ENCODE data around the gene SIRT6. TPM values are rescaled to one million over a fixed set of nuclear protein-coding genes. Genes with fewer than 3 reads are reported as not detected.

The SIRT6 gene
- polyA plus RNA-seq, 1 donor from 2014 or later, result 42.8 TPM

GRCh38 chr19:4197228-4197624 lies 14.9 kb upstream of the SIRT6 start:
- H2AFZ ChIP-seq (ENCODE audit: low read depth, low read length), result no peak overlapping the region
- H3K36me3 ChIP-seq (ENCODE audit: insufficient read depth, low read length), result no peaks in the 10 kb centered on the region
- H3F3A ChIP-seq (ENCODE audit: insufficient read depth, low read length, poor library complexity, severe bottlenecking), result no peaks in the 10 kb centered on the region
- H3K9me2 ChIP-seq (ENCODE audit: insufficient read depth, low read length), result no peaks in the 10 kb centered on the region
- H3K79me2 ChIP-seq (replicated peaks; ENCODE audit: insufficient read depth, low read length), result no peaks in the 10 kb centered on the region
- no peak overlapping the region for H3K27ac ChIP-seq (ENCODE audit: low read length)
- peaks cover 38% of the 10 kb centered on the region for H3K27me3 ChIP-seq (ENCODE audit: insufficient read depth, low read depth, low read length)
- no peak overlapping the region for H3K4me2 ChIP-seq (ENCODE audit: low read length)
- no peaks in the 10 kb centered on the region for H3K9me3 ChIP-seq (ENCODE audit: low read length)
- H4K20me1 ChIP-seq (ENCODE audit: insufficient read depth), result no peaks in the 10 kb centered on the region
- TF ChIP-seq CTCF (IDR thresholded peaks at IDR 0.05; ENCODE audit: poor library complexity, severe bottlenecking) (no peak), REST (IDR thresholded peaks at IDR 0.05; ENCODE audit: borderline replicate concordance) (no peak), SMC3 (conservative IDR thresholded peaks at IDR 0.05; ENCODE audit: poor library complexity) (no peak), RAD21 (conservative IDR thresholded peaks at IDR 0.05) (no peak), EZH2 (IDR thresholded peaks at IDR 0.05; ENCODE audit: borderline replicate concordance, insufficient read depth, low read length, poor library complexity, severe bottlenecking) (no peak), POLR2AphosphoS5 (IDR thresholded peaks at IDR 0.05) (no peak), EP300 (conservative IDR thresholded peaks at IDR 0.05; ENCODE audit: poor library complexity, severe bottlenecking) (no peak), TAF1 (IDR thresholded peaks at IDR 0.05; ENCODE audit: low read depth) (no peak), MXI1 (conservative IDR thresholded peaks at IDR 0.05; ENCODE audit: poor library complexity, severe bottlenecking) (no peak)
- no peak overlapping the region for H3K4me3 ChIP-seq (ENCODE audit: low read length)
- no peak overlapping the region for H3K9ac ChIP-seq (ENCODE audit: low read length)

DNA sequence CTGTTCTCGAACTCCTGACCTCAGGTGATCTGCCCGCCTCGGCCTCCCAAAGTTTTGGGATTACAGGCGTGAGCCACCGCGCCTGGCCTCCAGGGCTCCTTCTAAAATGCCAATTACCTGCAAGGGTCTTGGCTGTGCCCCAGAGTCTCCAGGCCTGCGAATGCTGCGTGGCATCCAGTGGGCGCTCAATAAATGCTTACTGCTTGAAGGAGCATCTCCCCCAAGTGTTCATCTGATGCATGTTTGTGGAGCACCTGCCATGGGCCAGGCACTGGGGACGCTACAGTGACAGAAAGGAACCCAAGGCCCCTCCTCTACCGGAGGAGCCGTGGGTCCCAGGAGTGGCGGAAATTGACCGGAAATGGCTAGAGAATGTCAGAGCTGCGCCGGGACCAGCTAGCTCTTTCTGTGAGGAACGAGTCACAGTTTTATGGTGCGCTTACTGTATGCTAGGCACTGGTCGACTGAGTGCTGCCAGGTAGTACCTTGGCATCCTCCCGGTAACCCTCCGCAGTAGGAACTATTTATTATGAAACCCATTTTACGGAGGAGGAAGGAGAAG lies 14.3 kb upstream of the SIRT6 start:
- Histone ChIP-seq H3K9me3 (ENCODE audit: low read length) (no peaks in the 10 kb centered on the region), H3F3A (ENCODE audit: insufficient read depth, low read length, poor library complexity, severe bottlenecking) (no peaks in the 10 kb centered on the region)

More for the DNA sequence above, 14.3 kb upstream of the SIRT6 start:
- H3K4me3 ChIP-seq (ENCODE audit: low read length), result no peak overlapping the region
- H3K4me2 ChIP-seq (ENCODE audit: low read length), result no peak overlapping the region
- H3K79me2 ChIP-seq (replicated peaks; ENCODE audit: insufficient read depth, low read length), result no peaks in the 10 kb centered on the region
- TF ChIP-seq POLR2AphosphoS5 (IDR thresholded peaks at IDR 0.05) (no peak), RAD21 (conservative IDR thresholded peaks at IDR 0.05) (no peak), MXI1 (conservative IDR thresholded peaks at IDR 0.05; ENCODE audit: poor library complexity, severe bottlenecking) (no peak), TAF1 (IDR thresholded peaks at IDR 0.05; ENCODE audit: low read depth) (no peak), REST (IDR thresholded peaks at IDR 0.05; ENCODE audit: borderline replicate concordance) (no peak), EP300 (conservative IDR thresholded peaks at IDR 0.05; ENCODE audit: poor library complexity, severe bottlenecking) (no peak), CTCF (IDR thresholded peaks at IDR 0.05; ENCODE audit: poor library complexity, severe bottlenecking) (no peak), EZH2 (IDR thresholded peaks at IDR 0.05; ENCODE audit: borderline replicate concordance, insufficient read depth, low read length, poor library complexity, severe bottlenecking) (no peak), SMC3 (conservative IDR thresholded peaks at IDR 0.05; ENCODE audit: poor library complexity) (no peak)
- no peak overlapping the region for H3K9ac ChIP-seq (ENCODE audit: low read length)
- no peak overlapping the region for H3K27ac ChIP-seq (ENCODE audit: low read length)
- peaks cover 38% of the 10 kb centered on the region for H3K27me3 ChIP-seq (ENCODE audit: insufficient read depth, low read depth, low read length)
- H3K36me3 ChIP-seq (ENCODE audit: insufficient read depth, low read length), result no peaks in the 10 kb centered on the region
- no peaks in the 10 kb centered on the region for H4K20me1 ChIP-seq (ENCODE audit: insufficient read depth)
- no peaks in the 10 kb centered on the region for H3K9me2 ChIP-seq (ENCODE audit: insufficient read depth, low read length)
- no peak overlapping the region for H2AFZ ChIP-seq (ENCODE audit: low read depth, low read length)
